ENCODE data around the gene TRAF2.

The TRAF2 gene

DNA sequence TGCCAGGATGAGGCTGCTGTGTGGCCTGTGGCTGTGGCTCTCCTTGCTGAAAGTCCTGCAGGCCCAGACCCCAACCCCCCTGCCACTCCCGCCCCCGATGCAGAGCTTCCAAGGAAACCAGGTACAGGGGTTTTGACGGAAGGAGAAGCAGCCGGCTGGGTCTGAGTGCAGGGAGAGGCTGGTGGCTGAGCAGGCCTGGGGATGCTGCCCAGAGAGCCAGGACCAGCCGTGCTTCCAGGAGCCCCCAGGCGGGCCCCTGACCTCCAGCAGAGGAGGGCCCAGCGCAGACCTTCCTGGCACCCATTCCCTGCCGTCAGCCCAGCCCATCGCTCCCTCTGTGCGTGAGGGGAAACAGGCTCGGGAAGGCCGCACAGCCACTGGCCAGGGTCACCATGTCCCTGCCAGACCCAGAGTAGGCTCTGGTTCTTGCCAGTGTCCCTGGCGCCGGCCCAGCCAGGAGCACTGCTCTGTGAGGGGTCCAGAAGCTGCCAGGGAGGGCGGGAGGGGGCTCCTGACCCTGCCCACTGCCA lies 66.1 kb downstream of the TRAF2 start:
- DNase-seq = no peak

DNA sequence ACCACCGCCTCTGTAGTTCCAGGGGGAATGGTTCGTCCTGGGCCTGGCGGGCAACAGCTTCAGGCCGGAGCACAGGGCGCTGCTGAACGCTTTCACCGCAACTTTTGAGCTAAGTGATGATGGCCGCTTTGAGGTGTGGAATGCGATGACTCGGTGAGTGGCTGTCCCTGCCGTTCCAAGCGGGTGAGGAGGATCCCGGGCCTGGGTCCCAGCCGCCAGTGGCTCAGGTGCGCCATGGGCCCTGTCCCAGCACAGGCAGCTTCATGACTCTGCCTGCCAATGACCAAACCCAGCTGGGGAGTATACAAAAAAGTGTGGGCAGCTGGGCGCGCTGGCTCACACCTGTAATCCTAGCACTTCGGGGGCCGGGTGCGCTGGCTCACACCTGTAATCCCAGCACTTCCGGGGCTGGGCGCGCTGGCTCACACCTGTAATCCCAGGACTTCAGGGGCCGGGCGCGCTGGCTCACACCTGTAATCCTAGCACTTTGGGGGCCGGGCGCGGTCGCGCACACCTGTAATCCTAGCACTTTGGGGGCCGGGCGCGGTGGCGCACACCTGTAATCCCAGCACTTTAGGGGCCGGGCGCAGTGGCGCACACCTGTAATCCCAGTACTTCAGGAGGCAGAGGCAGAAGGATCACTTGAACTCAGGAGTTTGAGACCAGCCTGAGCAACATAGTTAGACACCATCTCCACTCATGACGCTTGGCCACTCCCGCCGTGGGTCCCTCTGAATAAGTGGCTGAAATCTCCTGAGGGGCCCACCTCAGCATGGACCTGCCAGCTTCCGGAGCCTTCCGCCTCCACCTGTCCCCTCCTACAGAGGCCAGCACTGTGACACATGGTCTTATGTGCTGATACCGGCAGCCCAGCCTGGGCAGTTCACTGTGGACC lies 66.8 kb downstream of the TRAF2 start:
- DNase-seq = no peak

- no peak for DNase-seq
Measured at GRCh38 chr9:136953771-136954269, 67.5 kb downstream of the TRAF2 start.

- no peak for DNase-seq
Measured at GRCh38 chr9:136954270-136955083, 68.2 kb downstream of the TRAF2 start.

GRCh38 chr9:136955202-136955942 lies 69.1 kb downstream of the TRAF2 start:
- no peak for DNase-seq

GRCh38 chr9:136955943-136956335 lies 69.6 kb downstream of the TRAF2 start:
- DNase-seq = no peak

GRCh38 chr9:136956604-136957003 lies 70.3 kb downstream of the TRAF2 start:
- DNase-seq = no peak

- DNase-seq = no peak
Measured at GRCh38 chr9:136957461-136957860, 71.1 kb downstream of the TRAF2 start.

GRCh38 chr9:136957901-136958300 lies 71.6 kb downstream of the TRAF2 start:
- no peak for DNase-seq

DNA sequence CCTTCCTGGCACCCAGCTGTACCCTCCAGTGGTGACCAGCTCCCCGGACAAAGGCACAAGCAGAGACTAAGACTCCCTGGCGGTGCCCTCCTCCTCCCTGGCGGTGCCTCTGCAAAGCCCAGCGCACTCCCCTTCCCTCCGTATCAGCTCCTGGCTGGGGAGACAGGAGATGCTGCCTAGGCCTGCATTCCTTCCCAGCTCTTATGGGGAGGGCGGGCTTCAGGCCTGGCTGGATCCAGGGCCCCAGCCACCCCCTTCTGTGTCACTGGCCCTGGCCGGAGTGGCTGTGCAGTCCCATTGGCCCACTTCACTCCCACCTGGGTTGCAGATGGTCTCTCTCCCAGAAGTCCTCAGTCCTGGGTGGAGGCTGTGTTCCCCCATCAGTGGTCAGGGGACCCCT lies 72.2 kb downstream of the TRAF2 start:
- no peak for DNase-seq

- DNase-seq = no peak
Measured at GRCh38 chr9:136958898-136959850, 72.9 kb downstream of the TRAF2 start.

DNA sequence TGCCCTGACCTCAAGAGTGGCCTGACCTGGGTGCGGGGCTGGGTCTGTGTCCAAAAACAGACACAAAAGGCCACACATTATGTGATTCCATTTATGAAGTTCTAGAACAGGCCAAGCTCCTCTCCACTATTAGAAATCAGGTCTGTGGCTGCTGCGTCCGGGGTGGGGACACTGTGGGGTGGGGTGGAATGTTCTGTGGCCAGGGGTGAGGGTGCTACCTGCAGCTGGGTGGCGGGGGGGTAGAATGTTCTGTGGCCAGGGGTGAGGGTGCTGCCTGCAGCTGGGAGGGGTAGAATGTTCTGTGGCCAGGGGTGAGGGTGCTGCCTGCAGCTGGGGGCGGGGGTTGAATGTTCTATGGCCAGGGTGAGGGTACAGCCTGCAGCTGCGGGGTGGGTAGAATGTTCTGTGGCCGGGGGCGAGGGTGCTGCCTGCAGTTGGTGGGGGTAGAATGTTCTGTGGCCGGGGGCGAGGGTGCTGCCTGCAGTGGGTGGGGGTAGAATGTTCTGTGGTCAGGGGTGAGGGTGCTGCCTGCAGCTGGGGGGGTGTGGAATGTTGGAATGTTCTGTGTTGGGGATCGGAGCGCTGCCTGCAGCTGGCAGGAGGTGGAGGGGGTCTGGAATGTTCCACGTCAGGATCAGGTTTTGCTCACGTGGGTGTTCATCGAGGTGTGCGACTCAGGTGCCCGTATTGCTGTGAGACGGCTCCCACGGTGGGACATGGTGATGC lies 74.1 kb downstream of the TRAF2 start:
- no peak for DNase-seq

DNA sequence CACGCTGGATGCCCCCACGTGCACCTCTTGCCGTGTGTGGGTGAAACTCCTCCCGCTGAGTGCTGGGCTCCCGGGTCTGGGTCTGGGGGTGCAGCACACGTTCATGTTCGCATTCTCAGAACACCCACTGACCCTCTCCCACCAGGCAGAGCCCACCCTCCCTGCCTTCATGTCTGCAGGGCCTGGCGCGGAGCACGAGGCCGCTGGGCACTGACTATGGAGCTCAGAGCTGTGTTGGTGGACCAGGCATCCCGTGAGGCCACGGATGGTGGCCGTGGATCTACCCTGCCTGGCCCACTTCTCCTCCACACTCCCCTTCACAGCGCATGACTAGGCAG lies 74.6 kb downstream of the TRAF2 start:
- DNase-seq = no peak

DNA sequence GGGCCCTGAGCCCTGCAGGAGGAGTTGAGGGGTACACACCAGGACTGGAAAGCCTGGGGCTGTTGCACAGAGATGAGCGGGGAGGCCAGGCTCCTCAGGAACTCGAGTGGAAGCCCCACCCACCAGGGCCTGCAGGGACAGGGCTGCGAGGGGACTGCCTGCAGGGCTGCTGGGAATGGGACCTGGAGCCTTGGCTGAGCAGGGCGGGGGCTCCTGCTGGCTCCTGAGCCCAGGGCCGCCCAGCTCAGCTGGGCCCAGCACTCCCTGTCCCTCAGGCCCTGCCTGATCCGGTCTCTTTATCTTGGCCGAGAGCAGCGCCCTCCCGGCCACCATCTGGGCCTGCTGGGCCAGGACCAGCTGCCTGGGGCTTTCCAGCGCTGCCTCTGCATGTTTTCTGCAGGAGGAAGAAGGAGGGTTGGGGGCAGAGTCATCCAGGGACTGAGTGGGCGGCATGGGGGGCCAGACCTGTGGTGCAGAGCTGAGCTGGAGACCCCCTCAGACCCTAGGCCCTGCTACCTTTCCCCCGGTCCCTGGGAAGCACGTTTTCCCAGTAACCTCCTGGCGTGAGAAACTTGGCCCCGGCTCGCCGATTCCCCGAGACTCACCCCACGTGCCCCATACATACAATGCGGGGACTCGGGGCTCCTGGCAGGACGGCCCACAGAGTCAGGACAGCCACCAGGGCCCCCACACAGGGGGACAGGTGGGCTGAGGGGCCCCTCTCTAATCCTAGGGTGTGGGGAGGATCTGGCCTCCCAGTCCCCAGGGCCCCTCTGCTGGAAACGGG lies 75.2 kb downstream of the TRAF2 start:
- no peak for DNase-seq

- no peak for DNase-seq
Measured at GRCh38 chr9:136962163-136962562, 75.8 kb downstream of the TRAF2 start.

DNA sequence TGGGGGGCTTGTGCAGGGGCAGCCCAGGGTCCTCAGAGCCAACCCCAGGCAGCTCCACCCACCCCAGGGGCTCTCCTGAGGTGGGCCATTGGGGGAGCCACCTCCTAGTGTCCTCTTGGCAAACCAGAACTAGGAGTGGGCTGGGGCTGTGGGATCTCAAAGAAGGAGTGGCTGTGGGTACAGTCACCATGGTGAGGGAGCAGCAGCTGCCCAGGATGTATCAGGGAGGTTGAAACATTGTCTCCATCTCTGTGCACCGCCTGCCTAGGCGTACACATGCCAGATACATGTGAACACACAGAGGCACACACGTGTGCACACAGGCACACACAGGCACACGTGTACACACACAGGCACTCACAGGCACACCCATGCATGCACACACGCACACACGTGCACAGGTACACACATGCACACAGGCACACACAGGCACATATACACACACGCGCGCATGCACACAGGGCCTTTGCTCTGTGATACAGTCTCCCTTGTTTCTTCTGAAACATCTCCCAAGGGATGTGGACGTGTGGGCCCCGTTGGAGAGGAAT lies 76.5 kb downstream of the TRAF2 start:
- DNase-seq = no peak

- DNase-seq = no peak
Measured at GRCh38 chr9:136963341-136963740, 77.0 kb downstream of the TRAF2 start.

DNA sequence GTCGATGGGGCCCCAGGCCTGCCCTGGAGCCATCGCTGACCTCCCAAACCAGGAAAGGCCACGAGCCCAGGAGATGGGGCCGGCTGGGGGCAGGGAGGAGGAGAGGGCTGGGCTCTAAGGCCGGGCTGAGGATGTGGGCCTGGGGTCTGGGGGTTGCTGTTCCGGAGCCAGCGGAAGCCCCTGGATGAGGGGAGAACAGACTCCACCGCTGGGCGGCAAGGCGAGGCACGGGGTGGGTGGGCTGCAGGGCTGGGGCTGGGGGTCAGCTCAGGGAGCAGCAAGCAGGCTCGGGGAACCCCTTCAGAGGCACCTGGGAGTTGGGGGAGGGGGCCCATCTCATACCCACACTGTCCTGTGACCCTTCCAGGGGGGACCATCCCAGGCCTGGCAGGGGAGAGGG lies 77.4 kb downstream of the TRAF2 start:
- DNase-seq = no peak

DNA sequence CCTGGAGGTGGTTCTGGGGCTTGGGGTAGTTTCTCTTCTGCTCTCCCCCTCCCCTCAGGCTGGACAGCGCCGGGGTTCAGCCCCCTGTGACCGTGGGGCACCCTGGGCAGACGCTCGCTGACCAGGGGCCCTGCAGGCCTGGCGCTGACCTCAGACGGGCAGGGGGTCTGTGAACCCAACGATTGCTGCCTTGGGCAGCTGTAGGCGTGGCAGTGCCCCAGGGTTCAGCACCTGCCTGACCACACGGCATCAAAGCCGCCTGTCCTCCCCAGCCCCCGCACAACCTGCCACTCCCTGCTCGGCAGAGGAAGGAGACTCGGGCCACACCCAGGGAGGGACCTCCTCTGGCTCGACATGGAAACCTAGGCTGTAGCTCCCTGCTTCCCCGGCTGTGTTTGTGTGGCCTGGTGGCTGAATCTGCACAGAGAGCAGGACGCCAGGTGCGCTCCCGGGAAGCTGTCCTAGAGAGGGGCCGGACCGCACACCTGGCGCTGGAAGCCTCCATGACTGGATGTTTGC lies 77.9 kb downstream of the TRAF2 start:
- DNase-seq = no peak
